K562 (cell line): ENCODE data around the gene ATAD3C. TPM values are rescaled to one million over a fixed set of nuclear protein-coding genes. Genes with fewer than 3 reads are reported as not detected.

ENCODE experiments used
- ARID1B ChIP-seq: fragments of 450-650 bp; IDR thresholded peaks from 2 replicates; pipeline ENCODE4 v1.6.1; 2016; ENCODE audit warnings: antibody characterized with exemption, mild to moderate bottlenecking, inconsistent platforms
- ASH1L ChIP-seq: fragments of 450-650 bp; IDR thresholded peaks from 2 replicates; pipeline ENCODE4 v1.6.1; 2018; ENCODE audit warnings: borderline replicate concordance, mild to moderate bottlenecking, low read depth; ENCODE audit not compliant: partially characterized antibody
- ATF6 ChIP-seq: sonication (generic); formaldehyde crosslinking; IDR thresholded peaks from 2 replicates; pipeline ENCODE4 v1.4.0; 2020; ENCODE audit warnings: mild to moderate bottlenecking, missing genetic modification reagents
- DLX4 ChIP-seq: fragments of 250-450 bp; sonication (Bioruptor Pico); IDR thresholded peaks from 2 replicates; pipeline ENCODE4 v1.6.1; 2021; ENCODE audit warnings: mild to moderate bottlenecking
- ESRRA ChIP-seq: fragments of 450-650 bp; IDR thresholded peaks from 2 replicates; pipeline ENCODE4 v1.6.1; 2014; ENCODE audit warnings: low read depth, mild to moderate bottlenecking, moderate library complexity, borderline replicate concordance
- ESRRB ChIP-seq: fragments of 250-450 bp; sonication (Bioruptor Pico); IDR thresholded peaks from 2 replicates; pipeline ENCODE4 v1.5.0; 2020; ENCODE audit warnings: mild to moderate bottlenecking, moderate library complexity, borderline replicate concordance
- FOXM1 ChIP-seq, 2 experiments: fragments of 450-650 bp in 1 of 2; sonication (generic) in 1 of 2; formaldehyde crosslinking in 1 of 2; IDR thresholded peaks; 2 replicates each; pipeline versions ENCODE4 v1.6.1 to v1.9.0; 2017 to 2022; ENCODE audit warnings: low read depth in 2 of 2, mild to moderate bottlenecking in 2 of 2, missing genetic modification reagents in 1 of 2, moderate library complexity in 1 of 2
- GTF2E2 ChIP-seq: fragments of 200-800 bp; sonication (Bioruptor generic); IDR thresholded peaks from 2 replicates; pipeline ENCODE4 v1.6.1; 2016; ENCODE audit warnings: missing genetic modification characterization, missing compliant biosample characterization
- HDAC2 ChIP-seq: fragments of 450-650 bp; IDR thresholded peaks from 2 replicates; pipeline ENCODE4 v1.6.1; 2016; ENCODE audit warnings: mild to moderate bottlenecking
- HNRNPK ChIP-seq: fragments of 200-400 bp; formaldehyde crosslinking; IDR thresholded peaks from one replicate; pipeline ENCODE4 v1.6.1; 2018; ENCODE audit warnings: mild to moderate bottlenecking, low read depth, low read length; ENCODE audit not compliant: poor library complexity, severe bottlenecking
- KAT2B ChIP-seq: IDR thresholded peaks from one replicate; pipeline ENCODE4 v1.6.1; 2012; ENCODE audit warnings: low read depth, mild to moderate bottlenecking, control low read depth, inconsistent platforms, low read length, moderate library complexity
- MYBL2 ChIP-seq, 2 experiments: fragments of 450-650 bp in 1 of 2; sonication (generic) in 1 of 2; formaldehyde crosslinking in 1 of 2; IDR thresholded peaks; 2 replicates each; pipeline versions ENCODE4 v1.6.1 to v1.8.1; 2017 to 2022; ENCODE audit warnings: borderline replicate concordance in 1 of 2, inconsistent platforms in 1 of 2, low read depth in 1 of 2, mild to moderate bottlenecking in 1 of 2, missing genetic modification reagents in 1 of 2, moderate library complexity in 1 of 2
- NFYB ChIP-seq: IDR thresholded peaks from 2 replicates; pipeline ENCODE4 v1.6.1; 2011; ENCODE audit warnings: mild to moderate bottlenecking, moderate library complexity; ENCODE audit not compliant: insufficient read length; ENCODE audit errors: extremely low read depth
- RBBP5 ChIP-seq: fragments of 200-600 bp; sonication (generic); IDR thresholded peaks from 2 replicates; pipeline ENCODE4 v1.6.1; 2012; ENCODE audit warnings: borderline replicate concordance, mild to moderate bottlenecking, low read length, control low read depth, inconsistent platforms; ENCODE audit not compliant: insufficient read depth, poor library complexity, severe bottlenecking
- SMAD3 ChIP-seq: fragments of 450-650 bp; formaldehyde crosslinking; conservative IDR thresholded peaks from 2 replicates; pipeline ENCODE4 v1.4.0; 2020; ENCODE audit warnings: mild to moderate bottlenecking
- SOX6 ChIP-seq: fragments of 450-650 bp; IDR thresholded peaks from 2 replicates; pipeline ENCODE4 v1.6.1; 2014; ENCODE audit warnings: mild to moderate bottlenecking
- TRIM24 ChIP-seq, 2 experiments: fragments of 450-650 bp; IDR thresholded peaks; 2 replicates each; pipeline ENCODE4 v1.6.1; 2016
- YBX1 ChIP-seq: fragments of 450-650 bp; IDR thresholded peaks from 2 replicates; pipeline ENCODE4 v1.7.1; 2016; ENCODE audit warnings: mild to moderate bottlenecking
- ZNF57 ChIP-seq: fragments of 450-650 bp; formaldehyde crosslinking; IDR thresholded peaks from 2 replicates; pipeline ENCODE4 v1.4.0; 2020; ENCODE audit warnings: mild to moderate bottlenecking, moderate library complexity
- ZNF764 ChIP-seq: fragments of 250-450 bp; sonication (Bioruptor Pico); IDR thresholded peaks from 2 replicates; pipeline ENCODE4 v1.4.0; 2020; ENCODE audit warnings: low read depth, mild to moderate bottlenecking, moderate library complexity
- polyA plus RNA-seq, 8 experiments: library from polyadenylated mRNA; depleted of rRNA in 4 of 8; stranded (reverse) in 5 of 8; unstranded in 3 of 8; fragments of >200 nt; fragmentation: Nextera tagmentation in 2 of 8; fragmentation: Illumina TruSeq in 1 of 8; extraction: Ambion mirVana in 2 of 8; extraction: Trizol in 1 of 8; gene quantifications; 2 replicates each; pipeline versions ENCODE4 v1.2.1 to v1.2.3, GENCODE V29; 2011 to 2014; ENCODE audit warnings: inconsistent platforms in 1 of 8, missing spikeins in 1 of 8
- total RNA-seq, 7 experiments: library from RNA; depleted of rRNA in 6 of 7; stranded (reverse); fragments of >200 nt in 6 of 7; fragmentation: Illumina TruSeq in 2 of 7; extraction: Trizol in 2 of 7; gene quantifications; 2 replicates each; pipeline versions ENCODE4 v1.2.1 to v1.2.3, GENCODE V29; 2011 to 2021; ENCODE audit warnings: low replicate concordance in 1 of 7
- TF ChIP-seq, protein P1 (sequence below): fragments of 450-650 bp; IDR thresholded peaks from 2 replicates; pipeline ENCODE4 v1.6.1; 2016; ENCODE audit warnings: antibody characterized with exemption
- TF ChIP-seq, protein P2 (sequence below): fragments of 450-650 bp; IDR thresholded peaks from 2 replicates; pipeline ENCODE4 v1.6.1; 2016; ENCODE audit warnings: mild to moderate bottlenecking

The ATAD3C gene
- total and polyA plus RNA-seq, 9 of the 15 experiments (the other 6 are each of a cell fraction or from before 2014, with no cell fraction given) = 0.03 to 0.18 TPM; not detected in 7

- TF ChIP-seq HNRNPK = no peak
- no peak for TF ChIP-seq DLX4 (CRISPR knock-in tag)
- TF ChIP-seq SMAD3 (CRISPR knock-in tag) = no peak
- no peak for TF ChIP-seq ZNF764 (CRISPR knock-in tag)
- TF ChIP-seq HDAC2 = no peak
- no peak for TF ChIP-seq ATF6 (CRISPR knock-in tag)
- no peak for TF ChIP-seq YBX1
- TF ChIP-seq ESRRA = no peak; the same call in 1 of the 2 replicates
- peak; percentile 17; the same call in 1 of the 2 replicates for TF ChIP-seq ARID1B
- TF ChIP-seq GTF2E2 (tag) = no peak
- peak; percentile 98 for TF ChIP-seq FOXM1 (IDR thresholded peaks at IDR 0.05; ENCODE audit: low read depth)
- TF ChIP-seq FOXM1 (CRISPR knock-in tag; IDR thresholded peaks at IDR 0.05; ENCODE audit: low read depth) = peak; percentile 16; the same call in 1 of the 2 replicates
- 0 out of 4 replicates have a peak, but pooled peaks of 1 of the 2 experiments have one; percentile 37 for TF ChIP-seq TRIM24 (IDR thresholded peaks at IDR 0.05)
- TF ChIP-seq, protein P1, sequence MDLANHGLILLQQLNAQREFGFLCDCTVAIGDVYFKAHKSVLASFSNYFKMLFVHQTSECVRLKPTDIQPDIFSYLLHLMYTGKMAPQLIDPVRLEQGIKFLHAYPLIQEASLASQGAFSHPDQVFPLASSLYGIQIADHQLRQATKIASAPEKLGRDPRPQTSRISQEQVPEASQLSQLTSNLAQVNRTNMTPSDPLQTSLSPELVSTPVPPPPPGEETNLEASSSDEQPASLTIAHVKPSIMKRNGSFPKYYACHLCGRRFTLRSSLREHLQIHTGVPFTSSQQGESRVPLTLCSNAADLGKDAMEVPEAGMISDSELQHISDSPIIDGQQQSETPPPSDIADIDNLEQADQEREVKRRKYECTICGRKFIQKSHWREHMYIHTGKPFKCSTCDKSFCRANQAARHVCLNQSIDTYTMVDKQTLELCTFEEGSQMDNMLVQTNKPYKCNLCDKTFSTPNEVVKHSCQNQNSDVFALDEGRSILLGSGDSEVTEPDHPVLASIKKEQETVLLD = peak; percentile 11; the same call in 1 of the 2 replicates
- no peak for TF ChIP-seq ASH1L
- TF ChIP-seq KAT2B = no peak
- no peak for TF ChIP-seq ZNF57
- TF ChIP-seq, protein P2, sequence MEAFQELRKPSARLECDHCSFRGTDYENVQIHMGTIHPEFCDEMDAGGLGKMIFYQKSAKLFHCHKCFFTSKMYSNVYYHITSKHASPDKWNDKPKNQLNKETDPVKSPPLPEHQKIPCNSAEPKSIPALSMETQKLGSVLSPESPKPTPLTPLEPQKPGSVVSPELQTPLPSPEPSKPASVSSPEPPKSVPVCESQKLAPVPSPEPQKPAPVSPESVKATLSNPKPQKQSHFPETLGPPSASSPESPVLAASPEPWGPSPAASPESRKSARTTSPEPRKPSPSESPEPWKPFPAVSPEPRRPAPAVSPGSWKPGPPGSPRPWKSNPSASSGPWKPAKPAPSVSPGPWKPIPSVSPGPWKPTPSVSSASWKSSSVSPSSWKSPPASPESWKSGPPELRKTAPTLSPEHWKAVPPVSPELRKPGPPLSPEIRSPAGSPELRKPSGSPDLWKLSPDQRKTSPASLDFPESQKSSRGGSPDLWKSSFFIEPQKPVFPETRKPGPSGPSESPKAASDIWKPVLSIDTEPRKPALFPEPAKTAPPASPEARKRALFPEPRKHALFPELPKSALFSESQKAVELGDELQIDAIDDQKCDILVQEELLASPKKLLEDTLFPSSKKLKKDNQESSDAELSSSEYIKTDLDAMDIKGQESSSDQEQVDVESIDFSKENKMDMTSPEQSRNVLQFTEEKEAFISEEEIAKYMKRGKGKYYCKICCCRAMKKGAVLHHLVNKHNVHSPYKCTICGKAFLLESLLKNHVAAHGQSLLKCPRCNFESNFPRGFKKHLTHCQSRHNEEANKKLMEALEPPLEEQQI = no peak
- TF ChIP-seq SOX6 = no peak
- peak; percentile 93 for TF ChIP-seq MYBL2 (IDR thresholded peaks at IDR 0.05; ENCODE audit: low read depth)
- no peak for TF ChIP-seq MYBL2 (CRISPR knock-in tag; IDR thresholded peaks at IDR 0.05; ENCODE audit: borderline replicate concordance)
- TF ChIP-seq RBBP5 = no peak
- no peak for TF ChIP-seq ESRRB (CRISPR knock-in tag)
- no peak for TF ChIP-seq NFYB
Observed at GRCh38 chr1:1510912-1511532, 61.5 kb downstream of the ATAD3C start (continued).
